ENCODE results near the gene ANXA9. TPM values are rescaled to one million over a fixed set of nuclear protein-coding genes. Genes with fewer than 3 reads are reported as not detected.

Gene ANXA9
- total RNA-seq, 2 experiments from 2014 or later, result 0.19 TPM; not detected in 1

DNA sequence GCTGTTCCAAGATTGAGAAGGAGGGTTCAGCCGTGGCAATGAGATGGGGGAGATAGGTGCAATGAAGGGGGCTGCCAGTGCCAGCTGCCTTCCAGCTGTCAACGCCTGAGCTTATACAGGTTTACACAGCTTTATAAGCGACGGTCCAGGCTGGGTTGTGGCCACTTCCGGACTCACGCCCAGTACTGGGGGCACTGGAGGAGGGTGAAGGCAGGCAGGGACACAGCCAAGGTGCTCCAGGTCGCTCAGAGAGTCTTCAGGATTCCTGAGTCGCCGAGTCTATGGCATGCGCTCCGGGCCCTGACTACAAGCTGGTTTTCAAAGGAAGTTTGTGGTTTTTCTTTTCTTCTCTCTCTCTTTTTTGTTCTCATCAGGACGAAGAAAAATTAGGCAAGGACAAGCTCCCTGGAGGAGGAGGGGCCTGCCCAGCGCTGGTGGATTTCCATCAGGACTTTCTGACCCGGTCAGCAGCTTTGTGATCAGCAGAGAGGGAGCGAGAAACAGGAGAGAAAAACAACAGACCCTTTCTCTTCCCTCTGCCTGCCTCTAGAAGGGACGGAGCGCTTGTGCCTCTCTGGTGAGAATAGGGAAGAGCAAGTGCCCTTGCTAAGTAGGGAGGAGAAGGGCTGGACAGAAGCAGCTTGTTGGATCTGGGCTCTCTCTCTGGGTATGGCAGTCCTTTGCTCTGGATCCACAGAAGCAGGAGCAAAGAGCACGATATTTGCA, 24.4 kb downstream of the ANXA9 start, which contains the start of gene MINDY1:
MINDY1 (minus strand) TSS at position 576 of the 726 bp plus-strand sequence. CDS start 4,285 bp downstream, outside the sequence.
- no peaks in the 10 kb centered on the region for H3K9me3 Mint-ChIP-seq
- H3K4me1 Mint-ChIP-seq (ENCODE audit: low read depth), result peaks cover 78% of the 10 kb centered on the region
- DNase-seq, result peak; percentile 62
- ChIA-PET CTCF (interaction anchor here (0.8 to 14.0 kb wide), 13 partner anchors 9 to 167 kb away, joined by 3 to 222 read pairs (median 5); partner anchors contain the start of genes ANXA9, C1orf56 and CERS2), POLR2A (interaction anchor here (0.5 to 2.9 kb wide), 8 partner anchors 11 to 641 kb away, joined by 3 to 17 read pairs (median 3); partner anchors contain the start of genes CDC42SE1 and CERS2)
- no peaks in the 10 kb centered on the region for H3K27me3 Mint-ChIP-seq
- H3K4me3 Mint-ChIP-seq, result peak within 1 kb of the TSS; percentile 99
- intact Hi-C loops (cut with micrococcal nuclease), result loop anchor here (1.0 to 5.0 kb wide), 4 partner anchors 275 to 639 kb away; partner anchors contain the start of gene ENSA
- peak within 1 kb of the TSS; percentile 97 for H3K27ac Mint-ChIP-seq
- peaks cover 9% of the 10 kb centered on the region for H3K36me3 Mint-ChIP-seq

GRCh38 chr1:151007853-151008243, 25.8 kb downstream of the ANXA9 start:
- no peaks in the 10 kb centered on the region for H3K9me3 Mint-ChIP-seq
- intact Hi-C loops (cut with micrococcal nuclease), result loop anchor here (1.0 to 5.0 kb wide), 9 partner anchors 41 to 641 kb away; partner anchors contain the start of genes ARNT, ENSA and TNFAIP8L2
- H3K27me3 Mint-ChIP-seq, result no peaks in the 10 kb centered on the region
- peak overlapping the region; percentile 99 for H3K4me3 Mint-ChIP-seq
- H3K4me1 Mint-ChIP-seq (ENCODE audit: low read depth), result peaks cover 68% of the 10 kb centered on the region
- peaks cover 3% of the 10 kb centered on the region for H3K36me3 Mint-ChIP-seq
- no peak for DNase-seq
- ChIA-PET CTCF (no interaction called here), POLR2A (interaction anchor here (1.4 to 2.9 kb wide), 2 partner anchors 40 to 50 kb away, joined by 3 to 17 read pairs; partner anchors contain the start of genes C1orf56 and CDC42SE1)
- peak overlapping the region; percentile 97 for H3K27ac Mint-ChIP-seq

- DNase-seq, result peak; percentile 97
- Mint-ChIP-seq H3K4me3 (peak within 1 kb of the TSS; percentile 99), H3K27me3 (no peaks in the 10 kb centered on the region), H3K4me1 (ENCODE audit: low read depth) (peaks cover 64% of the 10 kb centered on the region), H3K36me3 (peaks cover 5% of the 10 kb centered on the region), H3K9me3 (no peaks in the 10 kb centered on the region), H3K27ac (peak within 1 kb of the TSS; percentile 97)
- intact Hi-C loops (cut with micrococcal nuclease), result loop anchor here (1.0 to 5.0 kb wide), 9 partner anchors 40 to 641 kb away; partner anchors contain the start of genes ARNT, ENSA and TNFAIP8L2
- CTCF ChIA-PET, result interaction anchor here (1.2 kb wide), 1 partner anchor 16 kb away, joined by 6 read pairs; no protein-coding TSS in a partner anchor
- POLR2A ChIA-PET, result interaction anchor here (1.4 kb wide), 1 partner anchor 40 kb away, joined by 3 read pairs; the partner anchor contains the start of gene C1orf56
These were observed 26.4 kb downstream of the ANXA9 start, which contains the start of gene PRUNE1 for GRCh38 chr1:151008244-151009205. PRUNE1 (plus strand) TSS chr1:151008449; CDS start chr1:151008633, 184 bp downstream.

GRCh38 chr1:151009206-151009587, 27.1 kb downstream of the ANXA9 start:
- H3K4me1 Mint-ChIP-seq (ENCODE audit: low read depth), result peaks cover 61% of the 10 kb centered on the region
- peak overlapping the region; percentile 97 for H3K27ac Mint-ChIP-seq
- peaks cover 6% of the 10 kb centered on the region for H3K36me3 Mint-ChIP-seq
- peak overlapping the region; percentile 99 for H3K4me3 Mint-ChIP-seq
- intact Hi-C loops (cut with micrococcal nuclease), result loop anchor here (2.0 to 5.0 kb wide), 6 partner anchors 40 to 642 kb away; partner anchors contain the start of genes ARNT, ENSA and TNFAIP8L2
- H3K9me3 Mint-ChIP-seq, result no peaks in the 10 kb centered on the region
- DNase-seq, result peak; percentile 47
- H3K27me3 Mint-ChIP-seq, result no peaks in the 10 kb centered on the region
- ChIA-PET CTCF (interaction anchor here (1.2 kb wide), 1 partner anchor 15 kb away, joined by 6 read pairs; no protein-coding TSS in a partner anchor), POLR2A (interaction anchor here (1.4 kb wide), 1 partner anchor 39 kb away, joined by 3 read pairs; the partner anchor contains the start of gene C1orf56)

GRCh38 chr1:151009674-151010345, 27.7 kb downstream of the ANXA9 start:
- peaks cover 58% of the 10 kb centered on the region for H3K4me1 Mint-ChIP-seq (ENCODE audit: low read depth)
- peaks cover 6% of the 10 kb centered on the region for H3K36me3 Mint-ChIP-seq
- peak overlapping the region; percentile 99 for H3K4me3 Mint-ChIP-seq
- H3K27ac Mint-ChIP-seq, result peak overlapping the region; percentile 97
- DNase-seq, result no peak
- POLR2A ChIA-PET, result no interaction called here
- CTCF ChIA-PET, result interaction anchor here (1.1 to 1.2 kb wide), 2 partner anchors 15 to 49 kb away, joined by 3 to 6 read pairs; partner anchors contain the start of gene CDC42SE1
- intact Hi-C loops (cut with micrococcal nuclease), result loop anchor here (2.0 to 5.0 kb wide), 6 partner anchors 39 to 643 kb away; partner anchors contain the start of genes ARNT, ENSA and TNFAIP8L2
- no peaks in the 10 kb centered on the region for H3K27me3 Mint-ChIP-seq
- no peaks in the 10 kb centered on the region for H3K9me3 Mint-ChIP-seq

DNA sequence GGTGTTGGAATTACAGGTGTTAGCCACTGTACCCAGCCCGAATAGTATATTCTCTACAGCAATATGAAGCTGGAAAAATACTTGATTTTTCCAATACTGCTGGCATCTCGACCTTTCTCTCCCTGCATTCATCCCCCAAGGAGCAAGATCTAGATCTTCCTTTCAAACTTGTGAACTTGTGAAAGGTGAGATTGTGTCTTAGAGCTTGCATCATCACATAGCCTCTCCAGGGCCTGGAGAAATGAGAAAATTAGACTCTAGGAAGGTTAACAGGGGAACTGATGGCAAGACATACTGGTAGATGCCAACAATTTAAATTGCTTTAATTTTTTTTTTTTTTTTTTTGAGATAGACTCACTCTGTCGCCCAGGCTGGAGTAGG, 28.2 kb downstream of the ANXA9 start:
- DNase-seq, result no peak
- Mint-ChIP-seq H3K27ac (no peak overlapping the region), H3K4me3 (no peak overlapping the region), H3K9me3 (no peaks in the 10 kb centered on the region), H3K4me1 (ENCODE audit: low read depth) (peaks cover 55% of the 10 kb centered on the region), H3K27me3 (no peaks in the 10 kb centered on the region), H3K36me3 (peaks cover 6% of the 10 kb centered on the region)
- POLR2A ChIA-PET, result no interaction called here
- intact Hi-C loops (cut with micrococcal nuclease), result no loop called here
- CTCF ChIA-PET, result interaction anchor here (1.1 kb wide), 1 partner anchor 49 kb away, joined by 3 read pairs; the partner anchor contains the start of gene CDC42SE1

GRCh38 chr1:151011154-151011850, 29.2 kb downstream of the ANXA9 start:
- H3K4me3 Mint-ChIP-seq, result no peak overlapping the region
- CTCF ChIA-PET, result interaction anchor here (0.8 to 1.0 kb wide), 4 partner anchors 9 to 17 kb away, joined by 3 to 4 read pairs (median 3); no protein-coding TSS in a partner anchor

GRCh38 chr1:151012684-151013471, 30.8 kb downstream of the ANXA9 start:
- no peak for DNase-seq
- ChIA-PET POLR2A (no interaction called here), CTCF (interaction anchor here (1.0 to 2.3 kb wide), 2 partner anchors 11 to 15 kb away, joined by 3 to 7 read pairs; no protein-coding TSS in a partner anchor)
- Mint-ChIP-seq H3K4me3 (no peak overlapping the region), H3K36me3 (peaks cover 9% of the 10 kb centered on the region), H3K27me3 (no peaks in the 10 kb centered on the region), H3K9me3 (no peaks in the 10 kb centered on the region), H3K4me1 (ENCODE audit: low read depth) (peaks cover 32% of the 10 kb centered on the region), H3K27ac (no peak overlapping the region)
- intact Hi-C loops (cut with micrococcal nuclease), result no loop called here

More at GRCh38 chr1:151011154-151011850, 29.2 kb downstream of the ANXA9 start:
- no peak for DNase-seq
- intact Hi-C loops (cut with micrococcal nuclease), result no loop called here
- no peaks in the 10 kb centered on the region for H3K27me3 Mint-ChIP-seq
- no peaks in the 10 kb centered on the region for H3K9me3 Mint-ChIP-seq
- H3K4me1 Mint-ChIP-seq (ENCODE audit: low read depth), result peaks cover 47% of the 10 kb centered on the region
- H3K27ac Mint-ChIP-seq, result no peak overlapping the region
- POLR2A ChIA-PET, result interaction anchor here (0.8 kb wide), 1 partner anchor 145 kb away, joined by 3 read pairs; the partner anchor contains the start of gene TNFAIP8L2
- H3K36me3 Mint-ChIP-seq, result peaks cover 6% of the 10 kb centered on the region

GRCh38 chr1:151013518-151013917, 31.4 kb downstream of the ANXA9 start:
- Mint-ChIP-seq H3K27me3 (no peaks in the 10 kb centered on the region), H3K27ac (no peak overlapping the region), H3K4me1 (ENCODE audit: low read depth) (peaks cover 32% of the 10 kb centered on the region), H3K9me3 (no peaks in the 10 kb centered on the region), H3K4me3 (no peak overlapping the region), H3K36me3 (peaks cover 7% of the 10 kb centered on the region)
- CTCF ChIA-PET, result interaction anchor here (2.3 kb wide), 1 partner anchor 11 kb away, joined by 7 read pairs; no protein-coding TSS in a partner anchor
- intact Hi-C loops (cut with micrococcal nuclease), result no loop called here
- POLR2A ChIA-PET, result no interaction called here
- DNase-seq, result no peak

Measured in activated CD4-positive, alpha-beta memory T cell treated with anti-CD3 and anti-CD28 coated beads for 36 hours (primary cell).